DND-41 (cell line): ENCODE data around the gene PPP1R13B.
"Not testable (repeated sequence)": the region's sequence is repeated elsewhere in the genome, so short reads cannot be mapped to it uniquely, and the experiment has no call there.

Source experiments
- ATAC-seq: fragments of 200-7000 bp; cut with Tn5 transposase; 3 replicates; pipeline ENCODE4 v1.9.1; 2021; ENCODE audit warnings: low read depth; ENCODE audit not compliant: insufficient read depth
- DNase-seq: peaks from one replicate; pipeline ENCODE4 v3.0.0-alpha.2; 2020
- H2AFZ ChIP-seq: 2 replicates; pipeline ENCODE4 v1.6.0; 2012; ENCODE audit warnings: low read depth, low read length
- H3K27ac ChIP-seq: 2 replicates; pipeline ENCODE4 v1.5.1; 2012; ENCODE audit warnings: low read length, inconsistent platforms
- H3K27me3 ChIP-seq: fragments of 200-600 bp; sonication (generic); 2 replicates; pipeline ENCODE4 v1.6.0; 2012; ENCODE audit warnings: low read length, mild to moderate bottlenecking, inconsistent platforms; ENCODE audit not compliant: insufficient read depth, poor library complexity
- H3K36me3 ChIP-seq: 2 replicates; pipeline ENCODE4 v1.5.1; 2012; ENCODE audit warnings: low read length, inconsistent platforms; ENCODE audit not compliant: insufficient read depth
- H3K4me1 ChIP-seq: 2 replicates; pipeline ENCODE4 v1.5.1; 2012; ENCODE audit warnings: mild to moderate bottlenecking, low read length; ENCODE audit not compliant: insufficient read depth
- H3K4me2 ChIP-seq: 2 replicates; pipeline ENCODE4 v1.6.0; 2012; ENCODE audit warnings: mild to moderate bottlenecking, moderate library complexity, low read length, inconsistent platforms; ENCODE audit not compliant: insufficient read depth
- H3K4me3 ChIP-seq, 2 experiments: fragments of 200-600 bp in 1 of 2; shearing (Covaris generic) in 1 of 2; 2 replicates each; pipeline ENCODE4 v1.5.1; 2012 to 2016; ENCODE audit warnings: inconsistent platforms in 2 of 2, low read length in 2 of 2, mild to moderate bottlenecking in 2 of 2, low read depth in 1 of 2, moderate library complexity in 1 of 2
- H3K79me2 ChIP-seq: 2 replicates; pipeline ENCODE4 v1.6.0; 2012; ENCODE audit warnings: low read length, inconsistent platforms; ENCODE audit not compliant: insufficient read depth
- H3K9ac ChIP-seq: 2 replicates; pipeline ENCODE4 v1.6.0; 2012; ENCODE audit warnings: low read depth, mild to moderate bottlenecking, inconsistent platforms, low read length, moderate library complexity
- H3K9me3 ChIP-seq: 2 replicates; pipeline ENCODE4 v1.5.1; 2012; ENCODE audit warnings: low read length, moderate library complexity, mild to moderate bottlenecking, inconsistent platforms; ENCODE audit not compliant: insufficient read depth, severe bottlenecking
- H4K20me1 ChIP-seq: 2 replicates; pipeline ENCODE4 v1.6.0; 2012; ENCODE audit warnings: low read length; ENCODE audit not compliant: insufficient read depth
- CTCF ChIP-seq: IDR thresholded peaks from 2 replicates; pipeline ENCODE4 v1.5.1; 2012; ENCODE audit warnings: borderline replicate concordance, low read length, moderate library complexity, mild to moderate bottlenecking; ENCODE audit not compliant: poor library complexity, severe bottlenecking; ENCODE audit errors: extremely low read depth
- EZH2 ChIP-seq: IDR thresholded peaks from 3 replicates; pipeline ENCODE4 v1.6.1; 2012; ENCODE audit warnings: borderline replicate concordance, low read depth, mild to moderate bottlenecking, moderate library complexity, low read length, inconsistent platforms; ENCODE audit not compliant: severe bottlenecking

Gene PPP1R13B

DNA sequence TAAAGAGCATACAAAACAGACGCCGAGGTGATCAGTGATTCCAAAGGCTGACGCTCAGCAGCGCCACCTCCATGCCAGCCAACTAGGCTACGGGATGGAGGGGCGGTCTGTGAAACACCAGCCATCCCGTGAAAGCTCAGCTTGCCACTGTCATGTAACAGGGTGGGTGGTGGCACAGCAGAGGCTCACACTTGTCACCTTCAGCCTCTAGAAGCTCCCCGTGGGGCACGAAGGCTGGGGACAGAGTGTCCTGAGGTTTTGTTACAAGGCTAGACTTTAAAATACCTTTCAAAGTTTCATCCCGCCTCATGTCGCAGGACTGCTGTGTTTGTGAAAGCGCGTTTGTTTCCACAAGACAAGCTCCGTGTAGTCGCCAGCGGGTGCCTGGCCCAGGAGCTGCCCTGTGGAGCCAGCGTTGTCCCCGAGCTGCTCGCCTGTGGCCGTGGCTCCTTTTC is 152.8 kb downstream of the PPP1R13B start:
- Histone ChIP-seq H3K79me2 (peaks cover 20% of the 10 kb centered on the region; the same call in 1 of the 2 replicates), H4K20me1 (peaks cover 54% of the 10 kb centered on the region), H3K4me3 (no peak overlapping the region), H3K9me3 (no peaks in the 10 kb centered on the region), H3K36me3 (peaks cover 87% of the 10 kb centered on the region), H2AFZ (no peak overlapping the region), H3K9ac (no peak overlapping the region), H3K27me3 (no peaks in the 10 kb centered on the region), H3K4me1 (no peaks in the 10 kb centered on the region), H3K4me2 (no peak overlapping the region), H3K27ac (no peak overlapping the region)
- TF ChIP-seq CTCF (peak; percentile 18), EZH2 (no peak)
- DNase-seq = no peak
- ATAC-seq = no peak

GRCh38 chr14:103693515-103693914 is 153.9 kb downstream of the PPP1R13B start:
- H3K4me2 ChIP-seq = no peak overlapping the region
- H3K9me3 ChIP-seq = no peaks in the 10 kb centered on the region
- no peak overlapping the region for H3K27ac ChIP-seq
- peaks cover 17% of the 10 kb centered on the region; the same call in 1 of the 2 replicates for H3K79me2 ChIP-seq
- H3K9ac ChIP-seq = no peak overlapping the region
- no peaks in the 10 kb centered on the region for H3K4me1 ChIP-seq
- no peaks in the 10 kb centered on the region for H3K27me3 ChIP-seq
- TF ChIP-seq CTCF (no peak), EZH2 (no peak)
- no peak overlapping the region for H2AFZ ChIP-seq
- no peak overlapping the region for H3K4me3 ChIP-seq
- no peak for DNase-seq
- ATAC-seq = no peak
- H3K36me3 ChIP-seq = peaks cover 86% of the 10 kb centered on the region
- H4K20me1 ChIP-seq = peaks cover 44% of the 10 kb centered on the region

DNA sequence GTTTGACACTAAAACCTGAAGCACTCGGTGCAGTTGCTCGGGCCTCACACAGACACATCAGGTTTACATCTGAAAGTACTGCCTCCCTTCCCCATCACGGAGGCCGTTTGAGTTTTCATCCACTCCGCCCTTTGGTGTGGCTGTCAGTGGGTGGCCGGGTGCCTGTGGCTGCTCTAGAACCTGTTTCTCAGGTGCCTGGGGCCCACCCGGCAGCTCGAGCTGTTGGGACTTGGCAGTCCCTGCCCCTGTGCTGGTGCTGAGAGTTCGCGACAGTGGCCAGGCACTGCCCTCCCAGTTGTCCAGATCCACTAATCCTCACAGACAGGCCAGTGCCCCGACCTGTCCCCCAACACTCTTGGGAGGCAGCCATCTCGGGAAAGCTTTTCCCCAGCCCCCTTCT is 154.5 kb downstream of the PPP1R13B start:
- no peak overlapping the region for H3K4me3 ChIP-seq
- H2AFZ ChIP-seq = no peak overlapping the region
- no peak overlapping the region for H3K27ac ChIP-seq
- no peaks in the 10 kb centered on the region for H3K27me3 ChIP-seq
- no peak overlapping the region for H3K4me2 ChIP-seq
- no peaks in the 10 kb centered on the region for H3K9me3 ChIP-seq
- no peak overlapping the region for H3K9ac ChIP-seq
- H3K4me1 ChIP-seq = no peaks in the 10 kb centered on the region
- peaks cover 86% of the 10 kb centered on the region for H3K36me3 ChIP-seq
- DNase-seq (no peak), ATAC-seq (no peak)
- H4K20me1 ChIP-seq = peaks cover 37% of the 10 kb centered on the region
- peaks cover 16% of the 10 kb centered on the region; the same call in 1 of the 2 replicates for H3K79me2 ChIP-seq
- TF ChIP-seq CTCF = no peak
- no peak for TF ChIP-seq EZH2

DNA sequence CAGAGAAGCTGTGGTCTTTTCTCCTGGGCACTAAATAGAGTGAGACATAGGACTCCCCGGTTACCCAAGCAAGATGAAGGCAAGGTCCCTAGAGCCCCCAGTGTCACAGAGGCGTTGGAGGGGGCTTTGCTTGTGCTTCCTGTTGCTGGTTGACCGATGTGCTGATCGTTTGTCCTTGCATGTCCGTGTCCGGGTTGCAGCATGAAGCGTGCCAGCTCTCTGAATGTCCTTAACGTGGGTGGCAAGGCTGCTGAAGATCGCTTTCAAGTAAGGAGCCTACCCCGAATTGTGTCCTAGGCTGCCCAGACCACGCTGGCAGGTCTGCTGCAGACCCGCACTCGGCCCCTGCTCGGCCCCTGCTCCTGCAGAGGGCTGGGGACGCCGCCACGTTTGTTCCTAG is 155.2 kb downstream of the PPP1R13B start:
- Histone ChIP-seq H3K27me3 (no peaks in the 10 kb centered on the region), H2AFZ (no peak overlapping the region), H3K4me1 (no peaks in the 10 kb centered on the region), H3K79me2 (peaks cover 10% of the 10 kb centered on the region; the same call in 1 of the 2 replicates), H3K9me3 (no peaks in the 10 kb centered on the region), H3K4me2 (no peak overlapping the region), H3K4me3 (no peak overlapping the region), H3K9ac (no peak overlapping the region), H3K36me3 (peaks cover 86% of the 10 kb centered on the region), H4K20me1 (peaks cover 30% of the 10 kb centered on the region), H3K27ac (no peak overlapping the region)
- TF ChIP-seq CTCF (no peak), EZH2 (no peak)
- no peak for ATAC-seq
- DNase-seq = no peak

- H2AFZ ChIP-seq, ATAC-seq, H3K9me3 ChIP-seq, H3K27ac ChIP-seq, DNase-seq, H3K79me2 ChIP-seq, H3K9ac ChIP-seq, H3K27me3 ChIP-seq, H3K4me2 ChIP-seq, H3K4me3 ChIP-seq, H3K4me1 ChIP-seq: not testable (repeated sequence)
- peaks cover 86% of the 10 kb centered on the region for H3K36me3 ChIP-seq
- H4K20me1 ChIP-seq = peaks cover 25% of the 10 kb centered on the region
Observed at GRCh38 chr14:103691655-103692054, 155.7 kb downstream of the PPP1R13B start.
